NCI-H226 (cell line): ENCODE results near the gene AP2A2.

Experiments used
- DNase-seq: peaks from one replicate; pipeline ENCODE4 v3.0.0-alpha.2; 2015

AP2A2 gene

DNA sequence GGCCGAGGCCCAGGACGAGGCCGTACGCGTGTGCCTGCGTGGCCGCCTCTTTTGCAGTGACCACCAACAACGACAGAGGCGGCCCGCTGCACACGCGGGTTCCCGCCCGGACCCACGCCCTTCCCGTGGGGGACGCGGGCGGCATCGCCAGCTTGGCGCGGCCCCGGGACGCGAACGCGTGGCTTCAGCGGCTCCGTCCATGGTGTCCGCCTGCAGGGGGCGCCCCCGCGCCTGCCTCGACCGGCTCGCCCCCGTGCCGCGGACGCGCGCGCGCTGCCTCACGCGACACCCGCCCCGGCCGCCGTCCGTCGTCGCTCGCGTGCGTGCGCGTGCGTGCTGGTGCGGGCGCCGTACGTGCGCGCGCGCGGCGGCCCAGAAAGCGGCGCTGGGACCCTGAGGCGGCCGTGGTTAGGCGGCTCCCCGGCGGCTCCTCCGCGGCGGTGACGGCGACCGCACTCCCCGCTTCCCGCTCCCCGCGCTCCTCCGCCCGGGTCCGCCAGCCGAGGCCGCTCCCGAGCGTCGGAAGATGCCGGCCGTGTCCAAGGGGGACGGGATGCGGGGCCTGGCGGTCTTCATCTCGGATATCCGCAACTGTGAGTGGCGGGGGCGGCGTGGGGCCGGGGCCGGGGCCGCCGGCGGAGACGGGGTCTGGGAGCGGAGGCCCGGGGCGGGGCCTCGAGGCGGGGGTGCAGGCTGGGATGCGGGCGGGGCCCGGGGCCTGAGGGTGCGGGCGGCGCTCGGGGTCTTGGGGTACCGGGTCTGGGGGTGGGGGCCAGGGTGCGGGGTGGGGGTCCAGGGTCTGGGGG, at the start of gene AP2A2:
Gene AP2A2 (plus strand): TSS at position 375 of the 806 bp plus-strand sequence. CDS start 152 bp downstream, at position 527.
- peak; percentile 82 for DNase-seq

DNA sequence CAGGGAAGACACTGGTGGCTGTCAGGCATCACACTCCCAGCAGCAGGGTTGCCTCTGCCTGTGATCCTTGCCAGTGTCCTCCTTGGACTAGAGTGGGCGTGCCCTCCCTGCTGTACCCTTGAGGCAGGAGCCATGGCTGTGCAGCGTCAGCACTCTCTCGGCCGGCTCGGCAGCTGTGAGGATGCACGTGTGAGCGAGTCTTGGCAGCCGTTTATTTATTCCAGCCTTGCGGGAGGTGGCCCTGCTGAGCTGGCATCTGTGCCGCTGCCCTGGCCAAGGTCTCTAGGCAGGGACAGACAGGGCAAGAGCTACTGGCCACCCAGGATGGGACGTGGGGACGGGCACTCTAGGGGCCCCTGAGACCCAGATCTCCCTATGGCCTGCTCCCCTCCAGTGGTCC, 49.1 kb upstream of the AP2A2 start:
- DNase-seq, result no peak

DNA sequence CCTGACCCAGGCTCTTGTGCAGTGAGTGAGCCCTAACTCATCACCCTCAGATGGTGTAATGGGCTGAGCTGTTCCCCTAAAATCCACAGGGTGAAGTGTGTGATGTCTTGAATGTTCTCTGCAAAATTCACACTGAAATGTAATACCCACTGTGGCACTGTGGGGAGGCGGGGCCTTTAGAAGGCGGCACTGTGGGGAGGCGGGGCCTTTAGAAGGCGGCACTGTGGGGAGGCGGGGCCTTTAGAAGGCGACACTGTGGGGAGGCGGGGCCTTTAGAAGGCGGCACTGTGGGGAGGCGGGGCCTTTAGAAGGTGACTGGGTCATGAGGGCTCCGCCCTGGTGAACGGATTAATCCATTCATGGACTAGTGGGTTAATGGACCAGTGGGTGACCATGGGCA, 48.1 kb upstream of the AP2A2 start:
- DNase-seq, result no peak

DNA sequence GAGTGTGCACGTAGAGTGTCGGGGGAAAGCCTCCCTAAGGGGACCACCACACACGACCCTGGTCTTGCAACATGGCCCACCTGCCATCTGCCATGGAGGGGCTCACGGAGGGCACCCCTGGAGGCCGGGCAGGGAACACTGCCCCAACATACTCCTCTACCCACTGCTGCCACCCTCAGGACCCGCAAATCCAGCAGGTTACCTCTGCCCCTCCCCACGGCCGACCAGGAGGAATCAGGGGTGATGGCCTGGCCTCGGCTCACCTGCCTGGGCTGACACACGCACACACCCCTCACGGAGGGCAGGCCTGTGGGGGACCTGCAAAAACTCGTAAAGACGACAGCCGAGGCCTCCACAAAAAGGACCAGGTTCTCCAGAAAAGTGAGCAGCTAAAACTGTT, 45.2 kb upstream of the AP2A2 start:
- no peak for DNase-seq

DNA sequence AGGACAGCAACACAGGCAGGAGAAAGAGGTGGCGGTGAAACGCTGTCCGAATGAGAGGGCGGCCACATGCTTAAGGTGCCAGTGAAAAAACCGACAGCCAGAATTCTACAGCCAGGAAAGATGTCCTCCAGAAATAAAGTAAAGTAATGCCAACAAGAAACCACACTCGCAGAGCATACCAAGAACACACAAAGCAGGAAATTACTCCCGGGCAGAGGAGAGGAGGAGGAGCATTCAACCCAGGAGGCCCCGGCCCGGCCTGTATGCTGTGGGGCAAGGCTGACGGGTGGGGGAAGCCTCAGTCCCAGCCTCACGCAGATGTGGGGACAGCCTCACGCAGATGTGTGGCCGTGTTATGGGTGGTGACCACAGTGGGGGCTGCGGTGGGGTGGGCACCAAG, 43.1 kb upstream of the AP2A2 start:
- no peak for DNase-seq

DNA sequence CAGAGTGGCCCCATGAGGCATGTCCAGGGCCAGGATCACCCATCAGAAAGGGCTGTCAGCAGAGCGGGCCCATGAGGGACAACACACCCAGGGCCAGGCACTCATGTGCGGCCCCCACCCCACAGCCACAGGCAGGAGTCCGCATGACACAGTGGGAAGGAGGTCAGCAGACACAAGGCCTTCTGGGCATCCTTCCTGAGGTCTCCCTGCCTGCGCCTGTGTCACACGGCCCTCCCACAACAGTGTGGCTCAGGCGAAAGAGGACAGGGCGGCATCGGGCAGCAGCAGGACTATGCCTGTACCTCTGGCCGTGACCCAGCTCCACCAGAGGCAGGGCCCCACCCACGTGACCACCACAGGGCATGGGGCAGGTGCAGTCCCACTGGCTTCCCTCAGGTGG, 42.1 kb upstream of the AP2A2 start:
- DNase-seq, result no peak

DNA sequence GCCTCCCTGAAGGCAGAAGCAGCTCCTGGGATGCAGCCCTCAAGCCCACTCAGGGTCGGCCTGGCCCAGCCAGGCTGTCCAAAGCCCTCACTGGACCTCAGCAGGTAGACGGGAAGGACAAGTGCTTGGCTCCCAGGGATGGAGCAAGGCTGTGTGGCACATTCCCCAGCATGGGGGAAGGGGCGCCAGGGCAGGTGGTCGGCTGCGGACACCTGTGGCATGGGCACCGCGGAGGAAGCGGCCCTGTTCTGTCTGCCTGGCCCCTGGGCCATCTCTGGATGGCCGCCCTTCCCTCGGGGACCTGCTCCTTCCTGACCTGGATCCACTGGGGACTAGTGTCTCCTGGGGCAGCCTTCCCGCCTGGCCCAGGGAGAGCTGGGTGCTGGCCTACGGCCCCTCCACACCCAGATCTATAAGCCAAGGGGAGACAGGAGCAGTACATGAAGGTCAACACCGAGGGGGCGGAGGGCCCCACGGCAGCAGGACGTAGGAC, 41.0 kb upstream of the AP2A2 start:
- DNase-seq, result no peak

DNA sequence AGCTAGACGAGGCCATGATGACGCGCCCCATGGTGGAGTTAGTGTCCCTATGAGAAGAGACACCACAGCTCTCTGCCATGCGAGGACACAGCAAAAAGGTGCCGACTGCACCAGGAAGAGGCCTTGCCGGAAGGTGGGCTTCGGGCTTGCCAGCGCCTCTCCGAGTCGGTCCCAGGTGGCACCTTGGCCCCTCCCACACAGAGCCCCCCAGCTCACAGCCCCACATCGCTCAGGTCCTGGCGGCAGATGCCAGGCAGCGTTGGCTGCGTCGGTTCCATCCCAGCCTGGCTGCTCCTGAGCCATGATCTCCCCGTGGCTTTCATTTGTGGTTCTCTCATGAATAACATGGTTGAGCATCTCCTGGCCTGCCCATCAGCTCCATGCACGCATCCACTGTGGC, 39.1 kb upstream of the AP2A2 start:
- no peak for DNase-seq

DNA sequence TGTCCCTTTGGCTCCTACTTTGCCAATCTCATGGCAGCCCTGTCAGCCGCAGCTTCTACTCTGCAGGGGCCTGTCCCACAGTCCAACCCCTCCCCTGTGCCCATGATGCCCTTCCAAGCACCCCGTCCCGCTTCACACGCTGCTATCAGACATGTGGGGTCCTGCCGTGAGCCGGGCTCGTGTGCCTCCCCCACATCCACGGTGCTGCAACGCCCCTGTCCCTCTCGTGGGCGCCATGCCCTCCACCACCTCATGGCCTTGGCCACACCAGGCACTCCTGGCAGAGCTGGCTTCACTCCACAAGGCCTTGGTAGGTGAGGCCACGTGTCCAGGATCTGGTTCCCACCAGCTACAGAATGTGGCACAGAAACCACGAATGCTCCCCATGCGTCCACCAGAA, 38.1 kb upstream of the AP2A2 start:
- no peak for DNase-seq

DNA sequence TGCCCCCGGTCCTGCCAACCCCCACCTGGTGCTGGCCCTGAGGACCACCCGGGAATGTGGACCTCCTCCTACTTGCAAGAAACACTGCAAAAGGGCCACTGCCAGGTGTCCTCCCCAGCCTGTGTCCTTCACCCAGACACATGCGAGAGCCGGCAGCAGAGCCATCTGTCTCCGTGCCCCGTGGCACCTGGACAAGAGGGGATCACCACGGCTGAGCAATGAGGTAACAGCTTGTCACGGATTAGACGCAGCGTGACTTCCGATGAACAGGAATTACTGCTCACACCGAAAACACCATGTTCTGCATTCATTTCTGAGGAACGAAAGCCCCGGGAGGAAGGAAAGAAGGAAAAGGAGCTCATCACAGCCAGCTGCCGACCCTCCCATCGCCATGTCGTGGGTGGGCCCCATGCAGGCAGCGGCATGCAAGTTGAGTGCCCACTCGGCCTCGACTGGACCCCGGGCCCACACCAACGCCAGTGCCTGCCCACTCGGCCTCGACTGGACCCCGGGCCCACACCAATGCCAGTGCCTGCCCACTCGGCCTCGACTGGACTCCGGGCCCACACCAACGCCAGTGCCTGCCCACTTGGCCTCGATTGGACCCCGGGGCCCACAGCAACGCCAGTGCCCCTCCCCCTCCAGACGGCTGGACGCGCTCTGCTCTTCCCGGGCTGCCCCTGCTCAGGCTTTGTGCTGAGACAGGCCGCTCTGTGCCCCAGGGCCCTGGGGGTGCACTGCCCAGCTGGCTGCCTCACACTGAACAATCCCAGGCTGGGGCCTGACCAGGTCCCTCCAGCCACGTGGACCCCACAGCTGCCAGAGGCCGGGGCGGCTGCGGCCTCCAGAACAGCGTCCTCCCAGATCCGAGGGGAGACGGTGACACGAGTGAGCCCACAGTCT, 37.1 kb upstream of the AP2A2 start:
- DNase-seq, result no peak

DNA sequence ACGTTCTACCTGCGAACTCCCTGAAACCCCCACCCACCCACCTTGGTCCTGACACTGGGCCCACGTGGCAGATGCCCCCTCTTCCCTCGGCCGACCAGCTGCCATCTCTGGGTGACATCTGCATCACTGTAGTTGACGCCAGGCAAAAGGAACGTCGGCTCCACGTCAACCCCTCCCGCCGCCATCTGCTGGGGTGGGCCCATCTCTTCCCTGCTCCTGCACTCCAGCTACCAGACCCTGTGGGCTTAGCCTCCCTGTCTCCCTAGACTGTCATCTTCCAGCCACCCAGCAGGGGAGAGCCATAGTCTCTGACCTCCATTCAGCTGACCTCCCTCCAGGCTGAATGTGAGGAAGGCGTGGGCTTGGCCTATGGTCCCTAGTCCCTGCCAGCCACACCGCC, 36.4 kb upstream of the AP2A2 start:
- DNase-seq, result no peak

DNA sequence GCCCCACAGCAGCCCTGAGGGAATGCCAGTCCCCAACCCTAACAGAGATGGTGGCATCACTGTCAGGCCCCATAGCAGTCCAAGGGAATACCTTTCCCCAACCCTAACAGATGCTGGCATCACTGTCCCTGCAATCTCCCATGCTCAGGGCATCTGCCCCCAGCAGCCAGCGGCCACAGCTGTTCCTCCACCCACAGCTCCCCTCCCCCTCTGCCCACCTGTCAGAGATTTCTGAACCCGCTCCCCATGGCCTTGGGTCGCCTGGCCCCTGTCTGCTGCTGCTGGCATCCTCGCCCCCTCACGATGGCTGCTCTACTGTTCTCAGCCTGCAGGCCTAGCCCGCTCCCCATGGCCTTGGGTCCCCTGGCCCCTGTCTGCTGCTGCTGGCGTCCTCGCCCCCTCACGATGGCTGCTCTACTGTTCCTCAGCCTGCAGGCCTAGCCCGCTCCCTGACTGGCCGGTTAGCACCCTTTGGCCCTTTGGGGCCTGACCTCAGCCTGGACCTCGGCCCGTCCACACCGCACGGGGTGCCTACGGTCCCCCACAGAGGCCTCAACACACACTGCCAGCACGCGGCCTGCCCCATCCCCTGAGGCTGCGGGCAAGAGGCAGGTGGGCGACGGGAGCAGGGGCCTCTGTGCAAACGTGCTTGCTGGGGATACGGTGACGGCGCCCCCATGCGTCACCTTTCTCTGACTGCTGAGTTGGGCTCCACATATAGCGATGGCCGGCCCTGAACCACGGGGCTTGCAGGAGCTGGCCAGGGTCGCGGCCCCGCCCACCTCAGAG, 35.8 kb upstream of the AP2A2 start:
- DNase-seq, result no peak

DNA sequence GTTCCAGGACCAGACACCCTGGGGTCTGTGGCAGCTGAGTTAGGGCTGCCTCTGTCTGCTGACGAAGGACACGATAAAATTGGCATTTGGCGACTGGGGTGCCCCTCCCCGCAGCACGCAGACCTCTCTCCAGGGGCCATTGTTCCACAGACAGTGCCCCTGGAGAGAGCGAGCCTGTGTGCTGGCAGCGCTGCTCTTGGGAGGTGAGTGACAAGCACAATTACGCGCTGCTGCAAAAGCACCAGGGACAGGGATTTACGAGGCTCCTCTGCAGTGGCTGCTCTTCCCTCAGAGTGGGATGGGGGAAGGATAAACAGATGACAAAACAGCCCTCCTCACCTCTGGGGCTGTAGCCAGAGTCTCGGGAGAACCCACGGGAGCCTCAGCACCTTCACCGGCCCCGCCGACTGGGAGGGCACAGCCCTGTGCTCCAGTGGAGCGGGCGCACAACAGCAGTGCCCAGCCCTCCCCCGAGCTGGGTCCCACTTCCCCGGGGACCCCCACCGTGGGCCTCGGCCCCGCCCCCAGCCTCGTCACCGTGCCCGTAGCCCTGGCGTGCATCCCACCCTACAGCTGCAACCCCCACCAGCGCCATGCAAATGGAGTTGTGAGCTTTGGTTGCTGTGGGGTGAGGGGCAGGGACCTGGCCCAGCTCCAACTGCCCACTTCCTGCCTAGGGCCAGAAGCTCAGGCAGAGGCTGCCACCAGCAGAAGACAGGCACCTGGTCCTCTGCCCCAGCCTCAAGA, 34.7 kb upstream of the AP2A2 start:
- no peak for DNase-seq

DNA sequence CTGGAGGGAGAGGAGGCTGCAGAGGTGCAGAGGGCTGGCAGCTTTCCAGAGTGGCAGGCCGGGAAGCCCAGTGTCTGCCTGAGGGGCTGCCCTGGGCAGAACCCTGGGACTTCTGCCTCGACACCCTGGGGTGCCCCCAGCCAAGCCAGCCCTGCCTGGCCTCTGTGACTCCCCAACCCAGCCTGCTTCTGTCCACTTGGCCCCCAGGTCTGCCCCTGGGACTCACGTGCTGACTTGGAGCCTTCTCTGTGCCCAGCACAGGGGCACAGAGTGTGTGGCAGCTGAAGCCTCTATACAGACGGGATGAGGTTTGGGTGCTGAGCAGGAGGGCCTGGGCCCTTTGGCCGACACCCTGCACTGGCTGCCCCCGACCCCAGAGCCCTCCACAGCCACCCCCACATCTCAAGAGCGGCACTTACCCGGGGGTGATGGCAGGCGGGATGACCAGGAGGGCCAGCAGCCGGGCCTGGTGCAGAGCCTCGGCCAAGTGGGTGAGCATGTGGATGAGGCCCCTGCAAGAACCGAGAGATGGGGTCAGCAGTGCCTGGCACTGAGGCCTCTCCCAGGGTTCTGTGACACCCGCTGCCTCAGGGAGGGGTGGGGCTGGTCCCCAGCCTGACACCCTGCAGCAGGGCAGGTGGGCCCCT, 32.5 kb upstream of the AP2A2 start:
- no peak for DNase-seq

DNA sequence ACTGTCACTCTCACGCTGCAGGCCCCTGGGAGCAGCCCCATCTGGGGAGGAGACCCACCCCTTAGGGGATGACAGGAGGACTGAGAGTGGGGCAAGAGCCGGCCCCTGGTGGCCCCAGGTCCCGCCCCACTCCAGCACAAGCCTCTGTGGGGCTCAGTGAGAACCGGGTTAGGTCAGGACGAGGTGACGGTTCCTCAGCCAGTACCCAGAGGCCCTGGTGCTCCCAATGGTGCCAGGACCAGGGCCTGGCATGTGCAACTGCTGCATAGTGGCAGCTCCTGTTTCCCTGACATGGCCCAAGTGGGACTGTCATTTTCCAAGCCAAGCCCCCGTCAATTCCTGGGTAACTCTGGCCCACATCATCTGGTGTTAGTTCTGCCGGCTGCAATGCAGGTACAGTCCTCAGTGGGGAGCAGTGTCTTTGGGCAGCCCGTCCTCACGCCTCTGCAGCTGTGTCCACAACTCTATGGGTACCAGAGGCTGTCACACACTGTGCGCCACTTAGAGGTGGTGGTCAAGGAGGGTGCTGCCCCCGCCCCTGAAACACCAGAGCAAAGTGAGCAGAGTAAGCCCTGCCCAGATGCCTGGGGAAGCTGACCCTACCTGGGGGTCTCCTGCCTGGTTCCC, 31.0 kb upstream of the AP2A2 start:
- DNase-seq, result no peak

DNA sequence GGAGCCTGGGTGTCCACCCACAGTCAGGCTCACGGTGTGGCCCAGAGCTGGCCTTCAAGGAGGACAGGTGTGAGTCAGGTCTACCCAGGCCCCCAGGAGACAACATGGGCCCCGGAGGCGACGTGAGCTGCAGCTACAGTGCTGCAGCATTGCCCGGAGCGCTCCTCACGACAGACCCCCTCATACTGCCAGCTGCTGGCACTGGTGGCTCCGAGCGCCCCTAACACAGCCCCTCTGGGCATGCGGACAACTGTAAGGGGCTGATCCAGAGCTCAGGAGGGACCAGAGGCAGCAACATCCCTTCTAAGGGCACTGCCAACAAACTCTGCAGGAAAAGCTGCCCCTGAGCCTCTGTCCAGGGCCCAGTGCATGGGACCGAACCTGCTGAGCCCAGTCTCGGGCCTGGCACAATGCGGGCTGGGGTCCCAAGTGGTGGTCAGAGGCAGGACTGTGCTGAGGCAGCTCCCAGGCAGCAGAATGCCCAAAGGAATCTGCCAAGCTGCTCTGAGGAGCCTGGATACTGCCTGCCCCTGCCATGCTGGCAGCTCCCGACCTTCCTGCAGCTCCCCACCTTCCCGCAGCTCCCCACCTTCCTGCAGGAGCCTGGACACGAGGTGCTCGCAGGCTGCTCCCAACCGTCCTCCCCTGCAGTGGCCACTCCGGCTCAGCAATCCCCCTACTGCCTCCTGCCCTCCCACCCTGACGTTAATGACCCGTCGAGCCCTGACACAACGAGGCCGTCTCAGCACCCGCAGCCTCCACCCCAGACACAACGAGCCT, 30.1 kb upstream of the AP2A2 start:
- no peak for DNase-seq

DNA sequence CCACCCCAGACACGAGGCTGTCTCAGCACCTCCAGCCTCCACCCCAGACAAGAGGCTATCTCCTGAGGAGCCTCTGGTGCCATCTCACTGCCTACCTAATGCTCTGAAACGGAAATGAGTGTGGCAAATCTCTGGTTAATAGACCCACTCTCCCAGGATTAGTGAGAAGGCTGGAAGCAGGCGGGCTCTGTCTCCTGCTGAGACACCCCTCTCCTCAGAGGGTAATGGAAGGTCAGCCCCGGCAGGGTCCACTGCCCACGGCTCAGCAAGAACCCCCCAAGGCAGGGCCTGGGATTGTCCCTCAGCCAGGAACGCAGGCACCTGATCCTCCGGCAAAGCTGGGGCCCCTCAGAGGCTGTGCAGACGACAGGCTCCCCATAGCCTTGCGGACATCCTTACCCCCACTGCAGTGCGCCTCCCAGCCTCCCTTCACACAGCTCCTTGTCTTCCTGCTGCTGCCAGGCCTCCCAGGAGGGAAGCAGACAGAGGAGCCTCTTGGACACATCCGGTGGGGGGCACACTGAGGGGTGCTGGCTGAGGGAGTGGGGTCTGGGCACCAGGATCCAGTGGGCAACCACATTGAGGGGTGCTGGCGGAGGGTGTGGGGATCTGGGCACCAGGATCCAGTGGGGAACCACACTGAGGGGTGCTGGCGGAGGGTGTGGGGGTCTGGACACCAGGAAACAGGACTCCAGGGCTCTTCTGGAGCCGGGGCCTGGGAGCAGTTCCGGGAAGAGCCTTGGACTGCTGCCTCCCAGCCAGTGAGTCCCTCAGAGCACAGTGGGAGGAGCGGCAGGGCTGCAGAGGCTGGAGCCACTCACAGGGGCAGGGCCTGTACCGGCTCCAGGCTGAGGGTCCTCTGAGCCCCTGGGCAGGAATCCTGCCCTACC, 28.2 kb upstream of the AP2A2 start:
- no peak for DNase-seq

DNA sequence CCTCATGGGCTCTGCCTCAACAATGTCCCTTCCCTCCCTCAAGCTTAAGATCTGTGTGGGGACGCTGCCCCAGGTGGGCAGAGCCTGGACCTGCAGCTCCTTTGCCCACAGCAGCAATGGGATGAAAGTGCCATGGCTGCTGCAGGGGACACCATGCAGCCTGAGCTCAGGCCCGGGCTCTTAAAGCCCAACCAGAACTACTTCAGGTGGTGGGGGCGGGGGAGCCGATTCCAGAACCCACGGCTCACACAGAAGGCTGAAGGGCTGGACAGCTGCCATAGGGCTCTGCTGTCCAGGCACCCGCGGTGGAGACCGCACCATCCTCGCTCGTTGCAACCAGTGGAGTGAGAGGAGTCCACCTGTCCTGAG, 27.5 kb upstream of the AP2A2 start:
- DNase-seq, result no peak

DNA sequence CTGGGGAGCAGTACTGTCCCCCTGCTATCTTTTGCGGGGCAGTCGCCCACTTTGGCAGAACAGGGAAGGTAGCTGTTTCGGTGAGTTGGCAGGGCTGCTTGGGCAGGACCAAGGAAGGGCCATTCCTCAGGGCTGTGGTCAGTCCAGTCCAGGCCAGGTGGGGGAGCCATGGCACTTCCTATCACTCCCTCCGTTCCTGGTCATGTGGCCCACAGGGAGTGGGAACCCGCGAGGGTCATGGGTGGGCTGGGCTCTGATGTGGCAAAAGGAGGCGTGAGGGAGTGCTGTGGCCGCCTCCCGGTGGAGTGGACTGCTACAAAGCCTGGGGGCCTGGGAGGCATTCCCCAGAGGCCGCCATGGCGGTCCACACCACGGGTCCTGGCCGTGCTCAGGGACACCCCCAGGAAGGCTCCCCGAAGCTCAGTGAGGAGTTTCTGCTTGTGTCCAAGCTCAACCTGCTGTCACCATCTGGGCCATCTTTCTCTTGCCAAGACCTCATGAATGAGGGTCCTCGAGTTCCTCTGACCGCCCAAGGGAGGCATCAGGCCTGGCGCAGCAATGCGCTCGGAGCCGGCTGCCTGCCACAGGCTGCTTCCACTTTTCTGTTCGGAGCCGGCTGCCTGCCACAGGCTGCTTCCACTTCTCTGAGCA, 27.0 kb upstream of the AP2A2 start:
- DNase-seq, result no peak
